GM12874 (cell line): ENCODE data around the gene LANCL2.

ENCODE experiments used
- CTCF ChIP-seq: IDR thresholded peaks from 2 replicates; pipeline ENCODE4 v1.5.1; 2011; ENCODE audit warnings: low read depth, mild to moderate bottlenecking, control low read depth, low read length, moderate library complexity; ENCODE audit not compliant: insufficient read depth

The LANCL2 gene

GRCh38 chr7:55375237-55375636 is 10.1 kb downstream of the LANCL2 start:
- TF ChIP-seq CTCF, result no peak

- no peak for TF ChIP-seq CTCF
Measured at GRCh38 chr7:55377162-55377817, 12.2 kb downstream of the LANCL2 start.

- no peak for TF ChIP-seq CTCF
Measured at GRCh38 chr7:55379285-55379684, 14.1 kb downstream of the LANCL2 start.

GRCh38 chr7:55381189-55381588 is 16.1 kb downstream of the LANCL2 start:
- no peak for TF ChIP-seq CTCF

- TF ChIP-seq CTCF, result no peak
Measured at GRCh38 chr7:55381696-55382095, 16.6 kb downstream of the LANCL2 start.

GRCh38 chr7:55382251-55382650 is 17.1 kb downstream of the LANCL2 start:
- no peak for TF ChIP-seq CTCF

- TF ChIP-seq CTCF, result no peak
Measured at GRCh38 chr7:55386541-55386940, 21.4 kb downstream of the LANCL2 start.
